ENCODE data around the gene LNX1. TPM values are rescaled to one million over a fixed set of nuclear protein-coding genes. Genes with fewer than 3 reads are reported as not detected.

The LNX1 gene
- total and polyA plus RNA-seq, 9 of the 15 experiments (the other 6 are each of a cell fraction or from before 2014, with no cell fraction given): 0.40 to 3.6 (median 2.2) TPM

GRCh38 chr4:53522334-53522733, 69.0 kb downstream of the LNX1 start:
- FAIRE-seq: no peak
- in situ Hi-C loops (cut with MboI): no loop called here

More at GRCh38 chr4:53522334-53522733, 69.0 kb downstream of the LNX1 start:
- no peak for ATAC-seq
- H2AFZ ChIP-seq (ENCODE audit: low read depth, low read length): no peak overlapping the region
- TF ChIP-seq MAFF (IDR thresholded peaks at IDR 0.05; ENCODE audit: low read length) (no peak), RBM34 (IDR thresholded peaks at IDR 0.05; ENCODE audit: borderline replicate concordance, insufficient read depth, low read length) (no peak), MLX (CRISPR knock-in tag; conservative IDR thresholded peaks at IDR 0.05) (no peak), ZNF318 (IDR thresholded peaks at IDR 0.05; ENCODE audit: borderline replicate concordance in 1 of 2, low read depth in 1 of 2) (no peak), ZC3H8 (IDR thresholded peaks at IDR 0.05) (no peak), DLX4 (CRISPR knock-in tag; IDR thresholded peaks at IDR 0.05) (no peak), NFXL1 (CRISPR knock-in tag; IDR thresholded peaks at IDR 0.05) (no peak), MTF1 (CRISPR knock-in tag; IDR thresholded peaks at IDR 0.05; ENCODE audit: borderline replicate concordance) (no peak), TAL1 (IDR thresholded peaks at IDR 0.05) (no peak), RAD21 (CRISPR knock-in tag; conservative IDR thresholded peaks at IDR 0.05 in 1 of 2, IDR thresholded peaks at IDR 0.05 in 1 of 2) (no peak), ZNF830 (CRISPR knock-in tag; IDR thresholded peaks at IDR 0.05) (no peak)
- no peak overlapping the region for H3K4me3 ChIP-seq
- CTCF ChIA-PET (ENCODE audit: low intra/inter-chr PET ratio): no interaction called here
- H3K4me2 ChIP-seq (ENCODE audit: insufficient read depth, low read length): no peak overlapping the region
- H3K9me1 ChIP-seq (ENCODE audit: control insufficient read depth, insufficient read depth, low read length): no peaks in the 10 kb centered on the region
- no peaks in the 10 kb centered on the region for H4K20me1 ChIP-seq (replicated peaks; ENCODE audit: control insufficient read depth, insufficient read depth, low read length)
- H3K9me3 ChIP-seq (replicated peaks; ENCODE audit: control insufficient read depth, insufficient read depth, low read depth, low read length): no peaks in the 10 kb centered on the region
- no peaks in the 10 kb centered on the region for H3K36me3 ChIP-seq (ENCODE audit: control insufficient read depth, insufficient read depth, low read length)
- H3K4me1 ChIP-seq (replicated peaks in 1 of 2; ENCODE audit: control insufficient read depth in 2 of 2, insufficient read depth in 2 of 2, low read length in 2 of 2): no peaks in the 10 kb centered on the region
- H3K27ac ChIP-seq (ENCODE audit: extremely low read depth, low read depth, low read length): no peak overlapping the region
- intact Hi-C loops (cut with micrococcal nuclease): no loop called here
- H3K79me2 ChIP-seq (ENCODE audit: control insufficient read depth, insufficient read depth, low read length): no peaks in the 10 kb centered on the region
- no peak for DNase-seq (ENCODE audit: extremely low read depth in 1 of 4, low spot score in 3 of 4)
- H3K27me3 ChIP-seq (ENCODE audit: control insufficient read depth in 2 of 2, insufficient read depth in 2 of 2, low read length in 2 of 2): peaks cover 4 to 21% of the 10 kb centered on the region in 2 experiments; a peak in 3 of 5 replicates
- no TSS peak for BruUV-seq (replicated peaks)
- H3K9ac ChIP-seq (ENCODE audit: insufficient read depth in 1 of 2, low read depth in 2 of 2, low read length in 2 of 2): no peak overlapping the region
- POLR2A ChIA-PET: no interaction called here
